H1 (cell line): Measurements from ENCODE around the gene PUSL1. TPM values are rescaled to one million over a fixed set of nuclear protein-coding genes. Genes with fewer than 3 reads are reported as not detected.

Experiments used
- CTCF ChIA-PET: fragments of 300-600 bp; sonication (Branson Sonifier 250); formaldehyde crosslinking; loops from one replicate; lab custom pipeline; 2021; ENCODE audit not compliant: partially characterized antibody; lab: Charles Lee
- POLR2A ChIA-PET: fragments of 300-600 bp; sonication (Branson Sonifier 250); formaldehyde crosslinking; loops from one replicate; lab custom pipeline; 2021; ENCODE audit warnings: inconsistent platforms; ENCODE audit not compliant: partially characterized antibody; lab: Charles Lee
- DNase-seq, 2 experiments: peaks; one replicate each; pipeline versions ENCODE4 v3.0.0 to v3.0.0-alpha.2; 2010 to 2022; ENCODE audit warnings: low spot score in 2 of 2, low read depth in 1 of 2, mixed read lengths in 1 of 2
- FAIRE-seq: peaks from 2 replicates; lab custom pipeline; 2011; peaks lifted over from hg19 to GRCh38; lab: Jason Lieb, UNC
- H2AFZ ChIP-seq: 2 replicates; pipeline ENCODE4 v1.8.1; 2012; ENCODE audit warnings: low read length, inconsistent platforms
- H2AK5ac ChIP-seq: 2 replicates; pipeline ENCODE4 v1.6.1; 2013; ENCODE audit warnings: low read depth, low read length
- H2BK120ac ChIP-seq: replicated peaks from 2 replicates; pipeline ENCODE3; 2013; ENCODE audit warnings: low read depth, low read length, inconsistent platforms
- H2BK12ac ChIP-seq: 2 replicates; pipeline ENCODE4 v1.6.1; 2013; ENCODE audit warnings: low read depth, low read length
- H2BK15ac ChIP-seq: 2 replicates; pipeline ENCODE4 v1.6.1; 2013; ENCODE audit warnings: low read length
- H2BK20ac ChIP-seq: 2 replicates; pipeline ENCODE4 v1.6.1; 2013; ENCODE audit warnings: low read length
- H2BK5ac ChIP-seq: 2 replicates; pipeline ENCODE4 v1.6.1; 2013; ENCODE audit warnings: low read depth, low read length
- H3K14ac ChIP-seq: 2 replicates; pipeline ENCODE4 v1.6.1; 2013; ENCODE audit warnings: inconsistent platforms; ENCODE audit not compliant: insufficient read length
- H3K18ac ChIP-seq: 2 replicates; pipeline ENCODE4 v1.6.1; 2013; ENCODE audit warnings: low read length; ENCODE audit errors: extremely low read depth
- H3K23ac ChIP-seq: 2 replicates; pipeline ENCODE4 v1.6.1; 2013; ENCODE audit warnings: inconsistent platforms; ENCODE audit not compliant: insufficient read length
- H3K23me2 ChIP-seq: 2 replicates; pipeline ENCODE4 v1.6.1; 2013; ENCODE audit warnings: low read depth, low read length
- H3K27ac ChIP-seq: 2 replicates; pipeline ENCODE4 v1.6.1; 2011; ENCODE audit warnings: low read depth, low read length, inconsistent platforms
- H3K27me3 ChIP-seq, 4 experiments: replicated peaks in 1 of 4; 1 replicate in 1 of 4; 2 replicates in 3 of 4; pipeline versions ENCODE4 v1.6.1 to v1.8.1; 2011 to 2013; ENCODE audit warnings: low read length in 3 of 4, mild to moderate bottlenecking in 3 of 4, inconsistent platforms in 2 of 4, mixed read lengths in 2 of 4, moderate library complexity in 1 of 4; ENCODE audit not compliant: control insufficient read depth in 3 of 4, insufficient read depth in 3 of 4; ENCODE audit errors: extremely low read depth in 1 of 4
- H3K36me3 ChIP-seq, 4 experiments: 2 replicates each; pipeline versions ENCODE4 v1.6.1 to v1.8.1; 2011 to 2013; ENCODE audit warnings: mild to moderate bottlenecking in 4 of 4, low read length in 3 of 4, moderate library complexity in 2 of 4, control low read depth in 1 of 4, inconsistent platforms in 1 of 4; ENCODE audit not compliant: insufficient read depth in 4 of 4, control insufficient read depth in 2 of 4
- H3K4ac ChIP-seq: replicated peaks from 2 replicates; pipeline ENCODE3; 2013; ENCODE audit warnings: low read length, low read depth, mixed read lengths, inconsistent platforms; ENCODE audit not compliant: insufficient read length
- H3K4me1 ChIP-seq, 4 experiments: replicated peaks in 1 of 4; 1 replicate in 1 of 4; 2 replicates in 3 of 4; pipeline versions ENCODE4 v1.6.1 to v1.8.1; 2011 to 2013; ENCODE audit warnings: low read length in 3 of 4, inconsistent platforms in 2 of 4, mixed read lengths in 1 of 4; ENCODE audit not compliant: insufficient read depth in 4 of 4, control insufficient read depth in 3 of 4
- H3K4me2 ChIP-seq, 2 experiments: 2 replicates each; pipeline versions ENCODE4 v1.6.1 to v1.8.1; 2011 to 2013; ENCODE audit warnings: low read depth in 2 of 2, low read length in 2 of 2, control low read depth in 1 of 2, inconsistent platforms in 1 of 2, mild to moderate bottlenecking in 1 of 2; ENCODE audit not compliant: insufficient read depth in 1 of 2
- H3K4me3 ChIP-seq, 4 experiments: fragments of 200-600, 300-600 bp in 1 of 4; sonication (generic), shearing (Covaris generic), sonication (Bioruptor Twin) in 1 of 4; 2 replicates each; pipeline versions ENCODE4 v1.5.1 to v1.8.1; 2011 to 2016; ENCODE audit warnings: low read length in 4 of 4, low read depth in 3 of 4, control low read depth in 2 of 4, inconsistent platforms in 2 of 4, mild to moderate bottlenecking in 2 of 4, mixed read lengths in 1 of 4, moderate library complexity in 1 of 4; ENCODE audit not compliant: insufficient read depth in 2 of 4; ENCODE audit errors: extremely low read depth in 1 of 4
- H3K56ac ChIP-seq: replicated peaks from 2 replicates; pipeline ENCODE3; 2013; ENCODE audit warnings: low read depth, mild to moderate bottlenecking, mixed read lengths, low read length, inconsistent platforms; ENCODE audit not compliant: insufficient read length
- H3K79me1 ChIP-seq: 2 replicates; pipeline ENCODE4 v1.6.1; 2013; ENCODE audit warnings: low read depth, low read length, control low read depth
- H3K79me2 ChIP-seq, 2 experiments: 2 replicates each; pipeline versions ENCODE4 v1.6.1 to v1.8.1; 2012 to 2013; ENCODE audit warnings: low read length in 2 of 2, mild to moderate bottlenecking in 2 of 2, inconsistent platforms in 1 of 2; ENCODE audit not compliant: insufficient read depth in 2 of 2, control insufficient read depth in 1 of 2
- H3K9ac ChIP-seq, 4 experiments: replicated peaks in 1 of 4; 1 replicate in 1 of 4; 2 replicates in 3 of 4; pipeline versions ENCODE4 v1.6.1 to v1.8.1; 2011 to 2013; ENCODE audit warnings: low read depth in 3 of 4, low read length in 3 of 4, control low read depth in 2 of 4, mild to moderate bottlenecking in 2 of 4, moderate library complexity in 2 of 4, inconsistent platforms in 1 of 4; ENCODE audit errors: extremely low read depth in 1 of 4
- H3K9me3 ChIP-seq, 2 experiments: 2 replicates each; pipeline versions ENCODE4 v1.6.1 to v1.8.1; 2012 to 2013; ENCODE audit warnings: mild to moderate bottlenecking in 2 of 2, moderate library complexity in 2 of 2, control low read depth in 1 of 2, inconsistent platforms in 1 of 2, low read depth in 1 of 2, low read length in 1 of 2, mixed read lengths in 1 of 2; ENCODE audit not compliant: insufficient read depth in 2 of 2
- H4K20me1 ChIP-seq, 2 experiments: replicated peaks in 1 of 2; 2 replicates each; pipeline versions ENCODE3 to v1.8.1; 2011 to 2013; ENCODE audit warnings: inconsistent platforms in 2 of 2, low read length in 2 of 2, mild to moderate bottlenecking in 1 of 2; ENCODE audit not compliant: insufficient read depth in 2 of 2, control insufficient read depth in 1 of 2
- H4K5ac ChIP-seq: 2 replicates; pipeline ENCODE4 v1.6.1; 2013; ENCODE audit warnings: low read length, low read depth, mixed read lengths, inconsistent platforms; ENCODE audit not compliant: insufficient read length
- H4K8ac ChIP-seq: 2 replicates; pipeline ENCODE4 v1.8.0; 2013; ENCODE audit warnings: mild to moderate bottlenecking, moderate library complexity, low read length, inconsistent platforms; ENCODE audit not compliant: insufficient read depth; ENCODE audit errors: extremely low read depth
- H4K91ac ChIP-seq: replicated peaks from 2 replicates; pipeline ENCODE3; 2013; ENCODE audit warnings: low read length, mixed read lengths, inconsistent platforms; ENCODE audit not compliant: insufficient read length
- CTCF ChIP-seq, 3 experiments: IDR thresholded peaks; 1 replicate in 2 of 3; 2 replicates in 1 of 3; pipeline versions ENCODE4 v1.5.1 to v1.6.1; 2011; ENCODE audit warnings: low read length in 3 of 3, mild to moderate bottlenecking in 3 of 3, inconsistent platforms in 2 of 3, low read depth in 1 of 3, moderate library complexity in 1 of 3; ENCODE audit not compliant: insufficient read depth in 1 of 3; ENCODE audit errors: control extremely low read depth in 1 of 3
- GABPA ChIP-seq: IDR thresholded peaks from 2 replicates; pipeline ENCODE4 v1.6.1; 2011; ENCODE audit warnings: mild to moderate bottlenecking, low read length, moderate library complexity, borderline replicate concordance; ENCODE audit not compliant: insufficient read depth
- NANOG ChIP-seq: IDR thresholded peaks from 2 replicates; pipeline ENCODE4 v1.6.1; 2011; ENCODE audit warnings: low read length, low read depth, mild to moderate bottlenecking, inconsistent platforms; ENCODE audit not compliant: insufficient read depth, poor library complexity, severe bottlenecking
- RAD21 ChIP-seq, 2 experiments: IDR thresholded peaks in 1 of 2; conservative IDR thresholded peaks in 1 of 2; 2 replicates each; pipeline ENCODE4 v1.6.1; 2011; ENCODE audit warnings: low read depth in 2 of 2, low read length in 2 of 2, improper control_type of control experiment in 1 of 2, inconsistent platforms in 1 of 2, mild to moderate bottlenecking in 1 of 2, moderate library complexity in 1 of 2
- WGBS, 2 experiments: shearing (Covaris generic) in 1 of 2; methylation state at CpG; one replicate each; pipeline versions ENCODE4 v1.1.6 to v1.1.7; 2013 to 2015; ENCODE audit warnings: low lambda C conversion rate in 2 of 2, mixed read lengths in 2 of 2, inconsistent platforms in 1 of 2, low coverage in 1 of 2, missing lambda C conversion rate in 1 of 2; ENCODE audit not compliant: insufficient replicate concordance in 2 of 2, insufficient coverage in 1 of 2, insufficient read length in 1 of 2; ENCODE audit errors: extremely low coverage in 1 of 2, missing lambda C conversion rate in 1 of 2; 5-methylcytosine and 5-hydroxymethylcytosine counted together
- polyA plus RNA-seq, 7 experiments: library from polyadenylated mRNA; depleted of rRNA in 3 of 7; stranded (reverse) in 5 of 7; unstranded in 2 of 7; fragments of >200 nt in 5 of 7; fragments of 200-250 nt in 2 of 7; gene quantifications; 1 replicate in 5 of 7; 2 replicates in 1 of 7; 4 replicates in 1 of 7; pipeline versions ENCODE4 v1.2.1 to v1.2.3, GENCODE V29; 2011 to 2013; ENCODE audit warnings: missing spikeins in 2 of 7, mixed read lengths in 2 of 7
- total RNA-seq: library from RNA; stranded (reverse); fragmentation: NEBNext Ultra II Directional; extraction: Animal tissue kit (Norgen Biotek cat#: 25700); gene quantifications from 2 replicates; pipeline ENCODE4 v1.2.1, GENCODE V29; 2021

Gene PUSL1
- total and polyA plus RNA-seq, 2 of the 8 experiments (the other 6 are each of a cell fraction or from before 2014, with no cell fraction given), result 38.8 to 87.4 TPM

DNA sequence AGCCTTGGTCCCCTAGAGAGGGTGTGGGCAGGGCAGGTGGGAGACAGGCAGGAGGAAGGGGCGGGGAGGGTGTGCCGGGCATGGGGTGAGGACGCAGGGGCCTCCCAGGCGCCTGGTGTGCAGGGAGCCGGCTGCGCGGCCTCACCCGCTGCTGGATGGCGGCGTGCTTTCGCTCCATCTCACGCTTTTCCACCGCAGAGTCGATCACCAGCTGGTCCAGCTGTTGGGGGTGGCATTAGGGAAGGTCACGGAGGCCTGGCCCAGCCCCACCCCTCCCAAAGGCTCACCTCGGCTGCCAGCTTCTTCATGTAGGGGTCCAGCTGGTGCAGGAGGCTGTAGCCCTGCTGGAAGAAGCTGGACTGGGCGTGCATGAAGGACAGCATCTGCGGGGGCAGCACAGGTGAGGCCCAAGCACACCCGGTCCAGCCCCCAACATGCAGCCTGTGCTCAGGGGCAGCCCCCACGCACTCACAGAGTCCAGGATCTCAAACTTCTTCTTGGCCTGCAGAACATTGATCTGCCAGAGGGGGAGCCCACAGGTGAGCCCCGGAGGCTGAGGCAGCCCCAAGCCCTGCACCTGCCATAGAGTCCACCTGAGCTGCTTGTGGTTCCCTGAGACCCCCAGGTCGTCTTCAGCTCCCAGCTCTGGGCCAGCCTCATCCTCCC lies 8.6 kb upstream of the PUSL1 start:
- no peak overlapping the region for H3K23ac ChIP-seq
- no peak overlapping the region for H3K4me3 ChIP-seq
- no peak overlapping the region for H3K4ac ChIP-seq
- H2BK20ac ChIP-seq, result no peak overlapping the region
- H3K18ac ChIP-seq, result no peak overlapping the region
- H3K9ac ChIP-seq, result no peak overlapping the region
- no peak overlapping the region for H2AK5ac ChIP-seq
- H4K8ac ChIP-seq, result no peak overlapping the region; the same call in 1 of the 2 replicates
- POLR2A ChIA-PET, result interaction anchor here (0.7 to 1.9 kb wide), 4 partner anchors 8 to 33 kb away, joined by 3 to 7 read pairs (median 4); no protein-coding TSS in a partner anchor
- no peaks in the 10 kb centered on the region for H3K27me3 ChIP-seq
- H3K79me2 ChIP-seq, result no peaks in the 10 kb centered on the region
- no peaks in the 10 kb centered on the region for H3K9me3 ChIP-seq
- FAIRE-seq (no peak), DNase-seq (no peak)
- WGBS, 2 experiments, result 83% methylated on average over 21 of the region's 22 CpGs; no CpG with 5 or more reads in 1 of the 2 experiments
- no peak overlapping the region for H3K56ac ChIP-seq
- no peaks in the 10 kb centered on the region for H3K23me2 ChIP-seq
- H3K14ac ChIP-seq, result no peak overlapping the region
- H4K20me1 ChIP-seq, result peaks cover 5 to 18% of the 10 kb centered on the region in 2 experiments
- CTCF ChIA-PET, result interaction anchor here (0.6 to 2.7 kb wide), 27 partner anchors 9 to 321 kb away, joined by 3 to 15 read pairs (median 3); no protein-coding TSS in a partner anchor
- H2BK15ac ChIP-seq, result no peak overlapping the region
- H3K27ac ChIP-seq, result no peak overlapping the region
- TF ChIP-seq GABPA, result peak; percentile 30; the same call in 1 of the 2 replicates
- peak; percentile 14 to 34; a peak in 2 of 4 replicates for TF ChIP-seq RAD21 (IDR thresholded peaks at IDR 0.05 in 1 of 2, conservative IDR thresholded peaks at IDR 0.05 in 1 of 2; ENCODE audit: low read depth in 2 of 2, low read length in 2 of 2)
- TF ChIP-seq CTCF (IDR thresholded peaks at IDR 0.05; ENCODE audit: control extremely low read depth in 1 of 3, insufficient read depth in 1 of 3, low read depth in 1 of 3, low read length in 3 of 3), result peak in 2 of 3 experiments; percentile 56 to 72; a peak in 3 of 4 replicates
- TF ChIP-seq NANOG, result no peak
- H2BK120ac ChIP-seq, result no peak overlapping the region
- no peak overlapping the region for H4K5ac ChIP-seq
- no peak overlapping the region for H4K91ac ChIP-seq
- no peak overlapping the region for H2BK12ac ChIP-seq
- no peaks in the 10 kb centered on the region for H3K79me1 ChIP-seq
- no peak overlapping the region for H2AFZ ChIP-seq
- no peak overlapping the region for H2BK5ac ChIP-seq
- no peak overlapping the region for H3K4me2 ChIP-seq
- H3K4me1 ChIP-seq, result peaks cover 0 to 10% (median 6%) of the 10 kb centered on the region in 4 experiments; a peak in 5 of 7 replicates
- peaks cover 0 to 4% (median 0%) of the 10 kb centered on the region in 4 experiments; a peak in 1 of 8 replicates for H3K36me3 ChIP-seq
